H1 (cell line): Measurements from ENCODE around the gene ARPC4. TPM values are rescaled to one million over a fixed set of nuclear protein-coding genes. Genes with fewer than 3 reads are reported as not detected.

Experiments used
- CTCF ChIA-PET: fragments of 300-600 bp; sonication (Branson Sonifier 250); formaldehyde crosslinking; loops from one replicate; lab custom pipeline; 2021; ENCODE audit not compliant: partially characterized antibody; lab: Charles Lee
- POLR2A ChIA-PET: fragments of 300-600 bp; sonication (Branson Sonifier 250); formaldehyde crosslinking; loops from one replicate; lab custom pipeline; 2021; ENCODE audit warnings: inconsistent platforms; ENCODE audit not compliant: partially characterized antibody; lab: Charles Lee
- DNase-seq, 2 experiments: peaks; one replicate each; pipeline versions ENCODE4 v3.0.0 to v3.0.0-alpha.2; 2010 to 2022; ENCODE audit warnings: low spot score in 2 of 2, low read depth in 1 of 2, mixed read lengths in 1 of 2
- FAIRE-seq: peaks from 2 replicates; lab custom pipeline; 2011; peaks lifted over from hg19 to GRCh38; lab: Jason Lieb, UNC
- H2AFZ ChIP-seq: 2 replicates; pipeline ENCODE4 v1.8.1; 2012; ENCODE audit warnings: low read length, inconsistent platforms
- H2AK5ac ChIP-seq: 2 replicates; pipeline ENCODE4 v1.6.1; 2013; ENCODE audit warnings: low read depth, low read length
- H2BK120ac ChIP-seq: replicated peaks from 2 replicates; pipeline ENCODE3; 2013; ENCODE audit warnings: low read depth, low read length, inconsistent platforms
- H2BK12ac ChIP-seq: 2 replicates; pipeline ENCODE4 v1.6.1; 2013; ENCODE audit warnings: low read depth, low read length
- H2BK15ac ChIP-seq: 2 replicates; pipeline ENCODE4 v1.6.1; 2013; ENCODE audit warnings: low read length
- H2BK20ac ChIP-seq: 2 replicates; pipeline ENCODE4 v1.6.1; 2013; ENCODE audit warnings: low read length
- H2BK5ac ChIP-seq: 2 replicates; pipeline ENCODE4 v1.6.1; 2013; ENCODE audit warnings: low read depth, low read length
- H3K14ac ChIP-seq: 2 replicates; pipeline ENCODE4 v1.6.1; 2013; ENCODE audit warnings: inconsistent platforms; ENCODE audit not compliant: insufficient read length
- H3K18ac ChIP-seq: 2 replicates; pipeline ENCODE4 v1.6.1; 2013; ENCODE audit warnings: low read length; ENCODE audit errors: extremely low read depth
- H3K23ac ChIP-seq: 2 replicates; pipeline ENCODE4 v1.6.1; 2013; ENCODE audit warnings: inconsistent platforms; ENCODE audit not compliant: insufficient read length
- H3K23me2 ChIP-seq: 2 replicates; pipeline ENCODE4 v1.6.1; 2013; ENCODE audit warnings: low read depth, low read length
- H3K27ac ChIP-seq: 2 replicates; pipeline ENCODE4 v1.6.1; 2011; ENCODE audit warnings: low read depth, low read length, inconsistent platforms
- H3K27me3 ChIP-seq, 4 experiments: replicated peaks in 1 of 4; 1 replicate in 1 of 4; 2 replicates in 3 of 4; pipeline versions ENCODE4 v1.6.1 to v1.8.1; 2011 to 2013; ENCODE audit warnings: low read length in 3 of 4, mild to moderate bottlenecking in 3 of 4, inconsistent platforms in 2 of 4, mixed read lengths in 2 of 4, moderate library complexity in 1 of 4; ENCODE audit not compliant: control insufficient read depth in 3 of 4, insufficient read depth in 3 of 4; ENCODE audit errors: extremely low read depth in 1 of 4
- H3K36me3 ChIP-seq, 4 experiments: 2 replicates each; pipeline versions ENCODE4 v1.6.1 to v1.8.1; 2011 to 2013; ENCODE audit warnings: mild to moderate bottlenecking in 4 of 4, low read length in 3 of 4, moderate library complexity in 2 of 4, control low read depth in 1 of 4, inconsistent platforms in 1 of 4; ENCODE audit not compliant: insufficient read depth in 4 of 4, control insufficient read depth in 2 of 4
- H3K4ac ChIP-seq: replicated peaks from 2 replicates; pipeline ENCODE3; 2013; ENCODE audit warnings: low read length, low read depth, mixed read lengths, inconsistent platforms; ENCODE audit not compliant: insufficient read length
- H3K4me1 ChIP-seq, 4 experiments: replicated peaks in 1 of 4; 1 replicate in 1 of 4; 2 replicates in 3 of 4; pipeline versions ENCODE4 v1.6.1 to v1.8.1; 2011 to 2013; ENCODE audit warnings: low read length in 3 of 4, inconsistent platforms in 2 of 4, mixed read lengths in 1 of 4; ENCODE audit not compliant: insufficient read depth in 4 of 4, control insufficient read depth in 3 of 4
- H3K4me2 ChIP-seq, 2 experiments: 2 replicates each; pipeline versions ENCODE4 v1.6.1 to v1.8.1; 2011 to 2013; ENCODE audit warnings: low read depth in 2 of 2, low read length in 2 of 2, control low read depth in 1 of 2, inconsistent platforms in 1 of 2, mild to moderate bottlenecking in 1 of 2; ENCODE audit not compliant: insufficient read depth in 1 of 2
- H3K4me3 ChIP-seq, 4 experiments: fragments of 200-600, 300-600 bp in 1 of 4; sonication (generic), shearing (Covaris generic), sonication (Bioruptor Twin) in 1 of 4; 2 replicates each; pipeline versions ENCODE4 v1.5.1 to v1.8.1; 2011 to 2016; ENCODE audit warnings: low read length in 4 of 4, low read depth in 3 of 4, control low read depth in 2 of 4, inconsistent platforms in 2 of 4, mild to moderate bottlenecking in 2 of 4, mixed read lengths in 1 of 4, moderate library complexity in 1 of 4; ENCODE audit not compliant: insufficient read depth in 2 of 4; ENCODE audit errors: extremely low read depth in 1 of 4
- H3K56ac ChIP-seq: replicated peaks from 2 replicates; pipeline ENCODE3; 2013; ENCODE audit warnings: low read depth, mild to moderate bottlenecking, mixed read lengths, low read length, inconsistent platforms; ENCODE audit not compliant: insufficient read length
- H3K79me1 ChIP-seq: 2 replicates; pipeline ENCODE4 v1.6.1; 2013; ENCODE audit warnings: low read depth, low read length, control low read depth
- H3K79me2 ChIP-seq, 2 experiments: 2 replicates each; pipeline versions ENCODE4 v1.6.1 to v1.8.1; 2012 to 2013; ENCODE audit warnings: low read length in 2 of 2, mild to moderate bottlenecking in 2 of 2, inconsistent platforms in 1 of 2; ENCODE audit not compliant: insufficient read depth in 2 of 2, control insufficient read depth in 1 of 2
- H3K9ac ChIP-seq, 4 experiments: replicated peaks in 1 of 4; 1 replicate in 1 of 4; 2 replicates in 3 of 4; pipeline versions ENCODE4 v1.6.1 to v1.8.1; 2011 to 2013; ENCODE audit warnings: low read depth in 3 of 4, low read length in 3 of 4, control low read depth in 2 of 4, mild to moderate bottlenecking in 2 of 4, moderate library complexity in 2 of 4, inconsistent platforms in 1 of 4; ENCODE audit errors: extremely low read depth in 1 of 4
- H3K9me3 ChIP-seq, 2 experiments: 2 replicates each; pipeline versions ENCODE4 v1.6.1 to v1.8.1; 2012 to 2013; ENCODE audit warnings: mild to moderate bottlenecking in 2 of 2, moderate library complexity in 2 of 2, control low read depth in 1 of 2, inconsistent platforms in 1 of 2, low read depth in 1 of 2, low read length in 1 of 2, mixed read lengths in 1 of 2; ENCODE audit not compliant: insufficient read depth in 2 of 2
- H4K20me1 ChIP-seq, 2 experiments: replicated peaks in 1 of 2; 2 replicates each; pipeline versions ENCODE3 to v1.8.1; 2011 to 2013; ENCODE audit warnings: inconsistent platforms in 2 of 2, low read length in 2 of 2, mild to moderate bottlenecking in 1 of 2; ENCODE audit not compliant: insufficient read depth in 2 of 2, control insufficient read depth in 1 of 2
- H4K5ac ChIP-seq: 2 replicates; pipeline ENCODE4 v1.6.1; 2013; ENCODE audit warnings: low read length, low read depth, mixed read lengths, inconsistent platforms; ENCODE audit not compliant: insufficient read length
- H4K8ac ChIP-seq: 2 replicates; pipeline ENCODE4 v1.8.0; 2013; ENCODE audit warnings: mild to moderate bottlenecking, moderate library complexity, low read length, inconsistent platforms; ENCODE audit not compliant: insufficient read depth; ENCODE audit errors: extremely low read depth
- H4K91ac ChIP-seq: replicated peaks from 2 replicates; pipeline ENCODE3; 2013; ENCODE audit warnings: low read length, mixed read lengths, inconsistent platforms; ENCODE audit not compliant: insufficient read length
- HDAC2 ChIP-seq, 2 experiments: fragments of 300-600 bp in 1 of 2; sonication (generic) in 1 of 2; IDR thresholded peaks; 2 replicates each; pipeline ENCODE4 v1.6.1; 2011 to 2012; ENCODE audit warnings: low read depth in 2 of 2, low read length in 2 of 2, mild to moderate bottlenecking in 2 of 2, moderate library complexity in 2 of 2, borderline replicate concordance in 1 of 2, inconsistent platforms in 1 of 2
- KDM4A ChIP-seq: IDR thresholded peaks from one replicate; pipeline ENCODE4 v1.7.1; 2012; ENCODE audit warnings: low read depth, mild to moderate bottlenecking, moderate library complexity, low read length, inconsistent platforms; ENCODE audit not compliant: severe bottlenecking
- POLR2A ChIP-seq, 2 experiments: IDR thresholded peaks; 1 replicate in 1 of 2; 2 replicates in 1 of 2; pipeline ENCODE4 v1.6.1; 2011; ENCODE audit warnings: low read depth in 2 of 2, low read length in 2 of 2, mild to moderate bottlenecking in 2 of 2; ENCODE audit errors: control extremely low read depth in 1 of 2
- RAD21 ChIP-seq, 2 experiments: IDR thresholded peaks in 1 of 2; conservative IDR thresholded peaks in 1 of 2; 2 replicates each; pipeline ENCODE4 v1.6.1; 2011; ENCODE audit warnings: low read depth in 2 of 2, low read length in 2 of 2, improper control_type of control experiment in 1 of 2, inconsistent platforms in 1 of 2, mild to moderate bottlenecking in 1 of 2, moderate library complexity in 1 of 2
- YY1 ChIP-seq: IDR thresholded peaks from 2 replicates; pipeline ENCODE4 v1.6.1; 2011; ENCODE audit warnings: low read depth, mild to moderate bottlenecking, low read length
- WGBS, 2 experiments: shearing (Covaris generic) in 1 of 2; methylation state at CpG; one replicate each; pipeline versions ENCODE4 v1.1.6 to v1.1.7; 2013 to 2015; ENCODE audit warnings: low lambda C conversion rate in 2 of 2, mixed read lengths in 2 of 2, inconsistent platforms in 1 of 2, low coverage in 1 of 2, missing lambda C conversion rate in 1 of 2; ENCODE audit not compliant: insufficient replicate concordance in 2 of 2, insufficient coverage in 1 of 2, insufficient read length in 1 of 2; ENCODE audit errors: extremely low coverage in 1 of 2, missing lambda C conversion rate in 1 of 2; 5-methylcytosine and 5-hydroxymethylcytosine counted together
- polyA plus RNA-seq, 7 experiments: library from polyadenylated mRNA; depleted of rRNA in 3 of 7; stranded (reverse) in 5 of 7; unstranded in 2 of 7; fragments of >200 nt in 5 of 7; fragments of 200-250 nt in 2 of 7; gene quantifications; 1 replicate in 5 of 7; 2 replicates in 1 of 7; 4 replicates in 1 of 7; pipeline versions ENCODE4 v1.2.1 to v1.2.3, GENCODE V29; 2011 to 2013; ENCODE audit warnings: missing spikeins in 2 of 7, mixed read lengths in 2 of 7
- total RNA-seq: library from RNA; stranded (reverse); fragmentation: NEBNext Ultra II Directional; extraction: Animal tissue kit (Norgen Biotek cat#: 25700); gene quantifications from 2 replicates; pipeline ENCODE4 v1.2.1, GENCODE V29; 2021
- TF ChIP-seq, protein P1 (sequence below), 3 experiments: IDR thresholded peaks; 1 replicate in 2 of 3; 2 replicates in 1 of 3; pipeline versions ENCODE4 v1.5.1 to v1.6.1; 2011; ENCODE audit warnings: low read length in 3 of 3, mild to moderate bottlenecking in 3 of 3, inconsistent platforms in 2 of 3, low read depth in 1 of 3, moderate library complexity in 1 of 3; ENCODE audit not compliant: insufficient read depth in 1 of 3; ENCODE audit errors: control extremely low read depth in 1 of 3

ARPC4 gene
- total and polyA plus RNA-seq, 2 of the 8 experiments (the other 6 are each of a cell fraction or from before 2014, with no cell fraction given): 138 to 154 TPM

DNA sequence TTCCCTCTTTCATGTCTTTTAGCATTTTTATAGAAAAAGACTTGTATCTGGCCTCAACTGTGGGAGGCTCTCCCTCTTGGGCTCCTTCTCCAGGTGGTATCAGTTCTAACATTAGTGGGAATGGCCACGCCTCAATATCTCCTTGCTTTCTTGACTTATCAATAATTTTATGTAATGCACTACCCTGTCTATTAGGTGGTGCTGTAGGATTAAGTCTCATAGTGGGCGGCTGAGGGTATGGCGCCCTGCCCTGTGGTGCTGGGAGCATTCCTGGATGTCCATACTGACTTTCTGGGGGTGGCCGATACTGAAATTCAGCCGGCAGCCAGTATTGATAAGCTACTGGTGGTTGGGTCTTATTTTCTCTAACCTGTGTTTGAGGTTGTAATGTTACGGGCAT, 59.6 kb downstream of the ARPC4 start:
- no peak overlapping the region for H3K23ac ChIP-seq
- no peaks in the 10 kb centered on the region for H3K79me2 ChIP-seq
- H3K27me3 ChIP-seq: no peaks in the 10 kb centered on the region; a peak in 1 of 7 replicates
- no peaks in the 10 kb centered on the region for H3K23me2 ChIP-seq
- no peak overlapping the region for H3K56ac ChIP-seq
- H2AK5ac ChIP-seq: no peak overlapping the region
- H2BK20ac ChIP-seq: no peak overlapping the region
- no peaks in the 10 kb centered on the region for H4K20me1 ChIP-seq
- no peak overlapping the region for H2BK12ac ChIP-seq
- H3K14ac ChIP-seq: no peak overlapping the region
- H3K4me1 ChIP-seq: no peaks in the 10 kb centered on the region
- no peak overlapping the region for H2BK120ac ChIP-seq
- CTCF ChIA-PET: interaction anchor here (1.0 to 1.9 kb wide), 5 partner anchors 23 to 94 kb away, joined by 3 to 6 read pairs (median 4); no protein-coding TSS in a partner anchor
- no peak overlapping the region for H3K9ac ChIP-seq
- no peak overlapping the region for H3K4me2 ChIP-seq
- no peaks in the 10 kb centered on the region for H3K9me3 ChIP-seq
- H4K91ac ChIP-seq: no peak overlapping the region
- TF ChIP-seq RAD21 (IDR thresholded peaks at IDR 0.05 in 1 of 2, conservative IDR thresholded peaks at IDR 0.05 in 1 of 2; ENCODE audit: low read depth in 2 of 2, low read length in 2 of 2) (peak in 1 of 2 experiments; percentile 31; a peak in 2 of 4 replicates), HDAC2 (IDR thresholded peaks at IDR 0.05; ENCODE audit: borderline replicate concordance in 1 of 2, low read depth in 2 of 2, low read length in 2 of 2) (no peak), POLR2A (IDR thresholded peaks at IDR 0.05; ENCODE audit: control extremely low read depth in 1 of 2, low read depth in 2 of 2, low read length in 2 of 2) (no peak), YY1 (no peak), KDM4A (no peak)
- TF ChIP-seq, protein P1, sequence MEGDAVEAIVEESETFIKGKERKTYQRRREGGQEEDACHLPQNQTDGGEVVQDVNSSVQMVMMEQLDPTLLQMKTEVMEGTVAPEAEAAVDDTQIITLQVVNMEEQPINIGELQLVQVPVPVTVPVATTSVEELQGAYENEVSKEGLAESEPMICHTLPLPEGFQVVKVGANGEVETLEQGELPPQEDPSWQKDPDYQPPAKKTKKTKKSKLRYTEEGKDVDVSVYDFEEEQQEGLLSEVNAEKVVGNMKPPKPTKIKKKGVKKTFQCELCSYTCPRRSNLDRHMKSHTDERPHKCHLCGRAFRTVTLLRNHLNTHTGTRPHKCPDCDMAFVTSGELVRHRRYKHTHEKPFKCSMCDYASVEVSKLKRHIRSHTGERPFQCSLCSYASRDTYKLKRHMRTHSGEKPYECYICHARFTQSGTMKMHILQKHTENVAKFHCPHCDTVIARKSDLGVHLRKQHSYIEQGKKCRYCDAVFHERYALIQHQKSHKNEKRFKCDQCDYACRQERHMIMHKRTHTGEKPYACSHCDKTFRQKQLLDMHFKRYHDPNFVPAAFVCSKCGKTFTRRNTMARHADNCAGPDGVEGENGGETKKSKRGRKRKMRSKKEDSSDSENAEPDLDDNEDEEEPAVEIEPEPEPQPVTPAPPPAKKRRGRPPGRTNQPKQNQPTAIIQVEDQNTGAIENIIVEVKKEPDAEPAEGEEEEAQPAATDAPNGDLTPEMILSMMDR (IDR thresholded peaks at IDR 0.05; ENCODE audit: control extremely low read depth in 1 of 3, insufficient read depth in 1 of 3, low read depth in 1 of 3, low read length in 3 of 3): 0 out of 4 replicates have a peak, but pooled peaks of 1 of the 3 experiments have one; percentile 19
- H3K18ac ChIP-seq: no peak overlapping the region
- FAIRE-seq (no peak), DNase-seq (no peak)
- no peak overlapping the region for H4K8ac ChIP-seq
- WGBS, 2 experiments: 93% methylated on average over 6 of the region's 6 CpGs; no CpG with 5 or more reads in 1 of the 2 experiments
- H2BK15ac ChIP-seq: no peak overlapping the region
- no peak overlapping the region for H3K27ac ChIP-seq
- POLR2A ChIA-PET: interaction anchor here (1.2 kb wide), 2 partner anchors 9 to 10 kb away, joined by 3 read pairs; no protein-coding TSS in a partner anchor
- H4K5ac ChIP-seq: no peak overlapping the region
- H2BK5ac ChIP-seq: no peak overlapping the region
- no peaks in the 10 kb centered on the region for H3K79me1 ChIP-seq
- no peak overlapping the region for H2AFZ ChIP-seq
- H3K4ac ChIP-seq: no peak overlapping the region
- no peaks in the 10 kb centered on the region for H3K36me3 ChIP-seq
- no peak overlapping the region for H3K4me3 ChIP-seq
